Dedifferentiated amniotic fluid mesenchymal stem cell (primary cell): Measurements from ENCODE around the gene MATK.
"Not testable (repeated sequence)": the region's sequence is repeated elsewhere in the genome, so short reads cannot be mapped to it uniquely, and the experiment has no call there.

Experiments used
- DNase-seq: peaks from one replicate; pipeline ENCODE4 v3.0.0-alpha.2; 2016; ENCODE audit errors: extremely low spot score

The MATK gene

DNA sequence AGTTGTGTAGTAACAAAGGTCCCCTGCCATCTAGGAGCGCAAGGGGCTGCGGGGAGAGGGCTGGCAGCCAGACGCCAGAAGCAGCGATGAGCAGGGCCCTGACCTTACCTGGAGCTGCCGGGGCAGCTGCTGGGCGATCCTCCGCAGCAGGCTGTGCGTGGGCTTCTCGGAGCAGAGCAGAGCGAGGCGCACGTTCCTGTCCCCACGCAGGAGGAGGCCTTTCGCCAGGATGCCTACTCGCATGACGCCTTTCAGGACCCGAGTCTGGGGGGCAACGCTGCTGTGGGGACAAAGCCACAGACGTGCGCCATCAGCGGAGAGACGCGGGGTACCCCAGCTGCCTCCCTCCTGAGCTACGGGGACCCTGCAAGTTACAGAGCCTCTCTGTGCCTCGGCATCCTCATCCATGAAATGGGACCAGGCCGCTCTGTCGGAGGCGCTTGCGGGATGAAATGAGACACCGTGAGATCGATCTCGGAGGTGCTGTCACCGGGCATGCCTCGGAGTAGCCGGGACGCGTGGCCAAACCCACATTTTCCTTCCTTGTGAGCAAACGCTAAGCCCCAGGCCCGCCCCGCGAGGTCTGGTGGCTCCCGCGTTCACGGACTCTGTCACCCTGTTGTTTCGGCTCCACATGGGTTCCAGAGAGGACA is 30.5 kb upstream of the MATK start:
- DNase-seq, result no peak

- DNase-seq, result not testable (repeated sequence)
Observed at GRCh38 chr19:3816148-3816547, 30.0 kb upstream of the MATK start.

- no peak for DNase-seq
Observed at GRCh38 chr19:3814648-3815047, 28.5 kb upstream of the MATK start.

- no peak for DNase-seq
Observed at GRCh38 chr19:3813473-3814392, 27.6 kb upstream of the MATK start.

DNA sequence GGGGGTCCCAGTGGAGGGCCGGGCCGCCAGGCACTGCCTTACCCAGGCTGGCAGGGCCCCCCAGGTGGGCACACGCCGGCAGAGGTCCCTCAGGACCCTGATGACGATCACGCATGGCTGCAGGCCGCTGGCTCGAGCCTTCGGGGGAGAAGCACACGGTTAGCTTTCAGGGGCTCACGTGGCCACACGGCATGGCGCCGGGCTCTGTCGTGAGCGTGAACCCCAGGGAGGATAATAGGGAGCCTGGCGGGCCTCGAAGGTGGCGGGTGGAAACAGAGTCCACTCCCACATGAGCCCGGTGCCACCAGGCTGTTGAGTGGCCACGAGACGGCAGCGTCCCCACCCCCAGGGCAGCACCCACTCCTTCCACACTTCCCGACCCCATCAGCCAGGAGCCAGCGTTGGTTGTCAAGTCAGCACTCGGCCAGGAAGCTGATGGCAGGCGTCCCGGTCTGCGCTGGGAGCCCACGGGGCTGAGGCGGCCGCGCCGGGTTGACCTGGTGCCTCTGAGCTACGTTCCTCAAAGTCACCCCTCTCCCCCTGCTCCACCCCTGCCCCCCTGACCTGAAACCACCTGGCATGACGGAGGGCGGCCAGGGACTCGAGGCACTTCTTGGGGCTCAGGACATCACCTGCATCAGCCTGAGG is 24.7 kb upstream of the MATK start:
- no peak for DNase-seq

DNA sequence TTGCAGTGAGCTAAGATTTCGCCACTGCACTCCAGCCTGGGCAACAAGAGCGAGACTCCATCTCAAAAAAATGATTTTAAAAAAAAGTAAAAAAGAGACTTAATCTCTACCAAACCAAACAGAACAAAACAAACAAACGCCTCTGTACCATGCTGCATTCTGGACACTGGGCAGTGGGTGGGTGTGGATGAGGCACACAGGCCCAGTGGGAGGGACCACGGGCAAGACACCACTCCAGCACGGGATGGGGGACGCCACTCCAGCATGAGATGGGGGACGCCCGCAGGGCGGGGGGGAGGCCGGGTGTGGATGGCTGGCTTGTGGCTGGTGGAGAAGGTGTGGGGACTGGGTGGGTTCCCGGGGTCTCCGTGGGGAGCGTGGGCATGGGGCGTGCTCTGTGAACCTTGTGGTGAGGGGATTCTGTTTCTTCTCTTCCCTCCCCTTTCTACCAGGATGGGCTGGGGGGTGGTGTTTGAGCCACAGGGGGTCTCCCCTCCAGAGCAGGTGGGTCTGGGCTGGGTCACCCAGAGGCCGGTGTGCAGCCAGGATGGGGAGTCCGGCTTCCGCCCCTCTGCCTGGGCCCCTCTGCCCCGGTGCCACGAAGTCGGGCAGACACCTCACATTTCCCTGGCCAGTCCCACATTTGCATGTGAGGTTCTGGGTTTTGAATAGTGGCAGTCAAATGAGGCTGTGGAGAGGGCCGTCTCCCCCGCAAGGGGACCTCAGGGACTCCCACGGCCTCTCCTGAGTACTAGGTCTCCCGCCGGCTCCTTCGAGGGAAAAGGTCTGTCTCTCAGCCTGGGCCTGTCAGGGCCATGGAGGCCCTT is 23.9 kb upstream of the MATK start:
- no peak for DNase-seq

GRCh38 chr19:3808420-3809143 is 22.4 kb upstream of the MATK start:
- no peak for DNase-seq

DNA sequence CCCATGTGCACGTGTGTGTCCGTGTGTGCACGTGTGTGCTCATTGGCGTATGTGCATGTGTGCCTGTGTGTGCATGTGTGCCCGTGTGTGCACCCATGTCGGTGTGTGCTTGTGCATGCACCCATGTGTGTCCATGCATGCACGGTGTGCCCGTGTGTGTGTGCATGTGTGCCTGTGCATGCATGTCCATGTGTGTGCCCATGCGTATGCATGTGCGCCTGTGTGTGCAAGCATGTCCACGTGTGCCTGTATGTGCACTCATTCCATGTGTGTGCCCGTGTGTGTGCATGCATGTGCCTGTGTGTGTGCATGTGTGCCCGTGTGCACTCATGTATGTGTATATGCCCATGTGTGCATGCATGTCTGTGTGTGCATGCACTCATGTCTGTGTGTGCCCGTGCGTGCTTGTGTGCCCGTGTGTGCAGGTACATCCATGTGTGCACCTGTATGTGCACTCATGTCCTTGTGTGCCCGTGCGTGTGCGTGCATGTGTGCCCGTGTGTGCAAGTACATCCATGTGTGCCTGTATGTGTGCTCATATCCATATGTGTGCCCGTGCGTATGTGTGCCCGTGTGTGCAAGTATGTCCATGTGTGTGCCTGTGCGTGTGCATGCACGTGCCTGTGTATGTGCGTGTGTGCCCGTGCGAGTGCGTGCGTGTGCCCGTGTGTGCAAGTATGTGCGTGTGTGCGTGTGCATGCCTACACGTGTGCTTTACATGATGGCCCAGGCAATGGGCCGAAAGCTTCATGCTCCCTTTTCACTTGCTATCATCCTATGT is 21.6 kb upstream of the MATK start:
- DNase-seq, result no peak

DNA sequence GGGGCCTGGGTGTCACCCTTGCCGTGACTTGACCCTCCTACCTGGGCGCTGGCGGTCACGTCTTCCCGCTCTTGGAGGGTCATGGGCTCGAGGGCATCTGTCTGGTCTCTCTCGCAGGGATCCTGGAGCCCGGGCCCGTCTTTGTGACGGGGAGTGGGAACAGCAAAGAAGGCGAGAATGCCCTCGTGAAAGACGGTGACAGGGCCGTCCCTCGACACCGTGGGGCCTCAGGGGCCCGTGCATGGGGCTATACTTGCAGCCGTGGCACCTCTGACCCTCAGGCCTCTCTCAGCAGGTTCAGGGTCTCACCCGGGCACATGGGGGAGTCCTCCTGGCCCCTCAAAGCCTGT is 20.9 kb upstream of the MATK start:
- no peak for DNase-seq

DNA sequence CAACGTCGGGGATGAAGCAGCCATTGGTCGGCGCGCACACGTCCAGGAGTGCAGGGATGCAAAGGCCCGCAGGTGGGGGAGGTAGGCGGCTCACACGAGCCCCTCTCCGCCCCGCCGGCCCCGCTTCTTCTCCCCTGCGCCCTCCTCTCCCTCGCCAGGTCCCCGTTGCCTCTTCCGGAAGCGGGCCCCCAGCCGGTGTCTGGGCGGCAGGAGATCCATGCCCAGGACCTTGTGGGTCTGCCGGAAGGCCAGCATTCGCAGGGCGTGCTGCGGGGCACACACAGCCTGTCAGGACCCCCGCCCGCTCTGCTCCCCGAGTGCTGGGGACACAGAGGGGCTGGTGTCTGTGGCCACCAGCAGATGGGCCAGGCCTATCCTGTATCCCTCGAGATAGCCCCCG is 19.7 kb upstream of the MATK start:
- DNase-seq, result no peak

- DNase-seq, result no peak
Observed at GRCh38 chr19:3804429-3804828, 18.2 kb upstream of the MATK start.

- DNase-seq, result no peak
Observed at GRCh38 chr19:3803986-3804385, 17.8 kb upstream of the MATK start.

DNA sequence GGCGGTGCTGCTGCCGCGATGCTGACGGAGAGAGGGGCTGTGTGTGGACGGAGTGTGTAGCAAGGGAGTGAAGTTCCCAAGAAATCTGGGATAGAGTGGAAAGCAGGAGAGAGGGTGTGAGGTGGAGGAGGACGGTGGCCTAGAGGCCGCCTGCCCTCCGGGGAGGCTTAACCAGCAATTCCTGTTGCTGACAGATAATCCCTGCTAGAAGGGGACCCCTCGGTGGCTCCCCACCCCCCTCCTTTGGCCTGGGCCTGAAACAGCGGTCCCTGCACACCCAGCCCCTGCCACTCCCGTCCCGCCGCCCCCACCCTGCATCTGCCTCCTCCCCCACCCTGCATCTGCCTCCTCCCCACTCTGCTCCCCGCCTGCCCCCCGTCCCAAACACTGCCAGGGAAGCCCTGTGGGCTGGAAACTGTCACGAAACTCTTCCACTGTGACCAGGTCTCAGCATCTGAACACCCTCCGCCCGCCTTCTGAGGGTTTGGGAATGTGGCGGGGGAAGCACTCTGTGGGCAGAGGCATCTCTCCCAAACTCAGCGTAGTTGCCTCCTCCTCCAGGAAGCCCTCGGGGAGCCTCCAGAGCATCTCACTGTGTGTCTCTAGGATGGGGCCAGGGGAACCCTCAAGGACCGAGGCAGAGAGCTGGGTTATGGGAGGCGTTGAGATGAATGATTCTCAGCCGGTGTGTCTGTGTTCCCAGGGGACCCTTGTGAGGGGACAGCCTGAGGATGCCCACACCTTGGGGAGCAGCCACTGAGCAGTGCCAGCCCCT is 17.1 kb upstream of the MATK start:
- DNase-seq, result no peak

- no peak for DNase-seq
Observed at GRCh38 chr19:3801412-3802096, 15.4 kb upstream of the MATK start.

DNA sequence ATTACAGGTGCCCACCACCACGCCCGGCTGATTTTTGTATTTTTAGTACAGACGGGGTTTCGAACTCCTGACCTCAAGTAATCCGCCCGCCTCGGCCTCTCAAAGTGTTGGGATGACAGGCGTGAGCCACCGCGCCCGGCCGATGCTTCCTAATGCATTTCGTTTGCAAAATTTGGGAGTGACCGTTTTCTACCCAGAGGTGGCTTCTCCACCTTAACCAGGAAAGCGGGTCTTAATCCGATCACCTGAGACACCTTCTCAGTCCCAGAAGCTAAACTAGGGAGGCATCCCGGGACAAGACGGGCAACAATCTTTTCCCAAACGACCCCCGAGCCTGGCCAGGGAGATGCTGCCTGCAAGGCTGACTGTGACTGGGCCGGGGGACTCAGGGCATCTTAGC is 14.8 kb upstream of the MATK start:
- no peak for DNase-seq

- DNase-seq, result no peak
Observed at GRCh38 chr19:3798137-3798536, 12.0 kb upstream of the MATK start.

DNA sequence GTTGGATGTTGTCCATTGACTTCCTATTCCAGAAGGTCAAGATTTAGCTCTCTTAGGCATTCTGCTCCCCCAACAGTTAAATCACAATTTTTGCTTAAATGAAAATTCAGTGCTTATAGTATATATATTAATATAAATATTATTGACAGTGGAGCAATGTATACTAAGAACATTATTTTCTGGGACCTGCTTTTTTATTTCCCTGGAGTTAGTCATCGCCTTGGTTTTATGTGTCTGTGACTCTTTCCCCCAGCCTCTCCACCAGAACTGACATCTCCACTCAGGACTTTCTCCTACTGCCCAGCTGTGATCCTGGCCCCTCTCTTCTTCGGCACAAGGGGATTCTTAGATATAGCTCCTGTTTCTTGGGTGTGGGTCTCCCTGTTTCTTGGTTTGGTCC is 10.2 kb upstream of the MATK start:
- DNase-seq, result no peak

- no peak for DNase-seq
Observed at GRCh38 chr19:3793799-3794198, 7.6 kb upstream of the MATK start.

DNA sequence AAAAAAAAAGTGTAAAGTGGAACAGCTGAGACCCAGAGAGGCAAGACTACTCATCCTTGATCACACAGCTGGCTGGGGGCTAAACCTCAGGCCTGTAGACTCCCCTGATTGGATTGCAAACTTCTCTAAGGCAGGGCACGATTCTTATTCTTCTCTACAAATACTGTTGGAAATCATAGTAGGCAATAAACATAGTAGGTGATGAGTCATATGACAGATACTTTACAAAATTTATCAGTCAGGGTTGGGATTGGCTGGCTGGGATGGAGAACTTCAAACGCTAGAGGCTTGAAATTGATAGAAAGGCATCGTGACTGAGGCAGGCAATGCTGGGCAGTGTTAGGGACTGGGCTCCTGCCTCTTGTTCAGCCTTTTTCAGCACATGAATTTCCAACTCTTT is 5.9 kb upstream of the MATK start:
- DNase-seq, result no peak
